ENCODE results near the gene DENR. TPM values are rescaled to one million over a fixed set of nuclear protein-coding genes. Genes with fewer than 3 reads are reported as not detected.
"Not testable (repeated sequence)": the region's sequence is repeated elsewhere in the genome, so short reads cannot be mapped to it uniquely, and the experiment has no call there.

Gene DENR
- total and polyA plus RNA-seq, 2 experiments from 2014 or later: 23.6 to 87.6 TPM

DNA sequence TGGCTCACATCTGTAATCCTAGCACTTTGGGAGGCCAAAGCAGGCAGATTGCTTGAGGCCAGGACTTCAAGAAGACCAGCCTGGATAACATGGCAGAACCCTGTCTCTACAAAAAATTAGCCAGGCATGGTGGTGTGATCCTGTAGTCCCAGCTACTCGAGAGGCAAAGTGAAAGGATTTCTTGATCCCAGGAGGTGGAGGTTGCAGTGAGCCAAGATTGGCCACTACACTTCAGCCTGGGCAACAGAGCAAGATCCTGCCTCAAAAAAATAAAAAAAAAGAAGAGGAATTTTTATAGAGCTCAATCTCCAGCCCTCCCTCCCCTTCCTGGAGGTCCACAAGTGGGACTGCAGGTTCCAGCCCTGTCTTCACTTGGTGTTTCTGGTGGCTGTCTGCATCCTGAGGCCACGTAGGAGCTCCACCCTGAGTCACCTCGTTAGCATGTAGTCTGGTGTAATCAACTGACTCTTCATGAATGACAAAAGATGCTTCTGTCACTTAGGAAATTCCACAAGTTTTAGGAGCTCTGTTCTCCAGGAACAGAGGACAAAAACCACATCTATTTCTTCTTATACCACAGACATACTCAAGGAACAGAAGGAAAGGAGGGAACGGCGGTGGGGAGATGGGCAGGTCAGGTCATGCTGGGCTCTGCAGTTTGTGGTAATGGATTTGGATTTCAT, 37.9 kb downstream of the DENR start:
- H3K27ac ChIP-seq: no peak overlapping the region
- H3K9me3 ChIP-seq (ENCODE audit: low read depth): no peaks in the 10 kb centered on the region
- peak in 1 of 2 donors; percentile 15 for DNase-seq (ENCODE audit: low read depth in 1 of 2, low spot score in 1 of 2)
- no peaks in the 10 kb centered on the region for H3K36me3 ChIP-seq
- no peaks in the 10 kb centered on the region for H3K27me3 ChIP-seq
- no peaks in the 10 kb centered on the region for H3K4me1 ChIP-seq (ENCODE audit: low read depth)
- no peak overlapping the region for H3K4me3 ChIP-seq
- TF ChIP-seq, protein P1, sequence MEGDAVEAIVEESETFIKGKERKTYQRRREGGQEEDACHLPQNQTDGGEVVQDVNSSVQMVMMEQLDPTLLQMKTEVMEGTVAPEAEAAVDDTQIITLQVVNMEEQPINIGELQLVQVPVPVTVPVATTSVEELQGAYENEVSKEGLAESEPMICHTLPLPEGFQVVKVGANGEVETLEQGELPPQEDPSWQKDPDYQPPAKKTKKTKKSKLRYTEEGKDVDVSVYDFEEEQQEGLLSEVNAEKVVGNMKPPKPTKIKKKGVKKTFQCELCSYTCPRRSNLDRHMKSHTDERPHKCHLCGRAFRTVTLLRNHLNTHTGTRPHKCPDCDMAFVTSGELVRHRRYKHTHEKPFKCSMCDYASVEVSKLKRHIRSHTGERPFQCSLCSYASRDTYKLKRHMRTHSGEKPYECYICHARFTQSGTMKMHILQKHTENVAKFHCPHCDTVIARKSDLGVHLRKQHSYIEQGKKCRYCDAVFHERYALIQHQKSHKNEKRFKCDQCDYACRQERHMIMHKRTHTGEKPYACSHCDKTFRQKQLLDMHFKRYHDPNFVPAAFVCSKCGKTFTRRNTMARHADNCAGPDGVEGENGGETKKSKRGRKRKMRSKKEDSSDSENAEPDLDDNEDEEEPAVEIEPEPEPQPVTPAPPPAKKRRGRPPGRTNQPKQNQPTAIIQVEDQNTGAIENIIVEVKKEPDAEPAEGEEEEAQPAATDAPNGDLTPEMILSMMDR (IDR thresholded peaks at IDR 0.05; ENCODE audit: low read depth, low read length): no peak

DNA sequence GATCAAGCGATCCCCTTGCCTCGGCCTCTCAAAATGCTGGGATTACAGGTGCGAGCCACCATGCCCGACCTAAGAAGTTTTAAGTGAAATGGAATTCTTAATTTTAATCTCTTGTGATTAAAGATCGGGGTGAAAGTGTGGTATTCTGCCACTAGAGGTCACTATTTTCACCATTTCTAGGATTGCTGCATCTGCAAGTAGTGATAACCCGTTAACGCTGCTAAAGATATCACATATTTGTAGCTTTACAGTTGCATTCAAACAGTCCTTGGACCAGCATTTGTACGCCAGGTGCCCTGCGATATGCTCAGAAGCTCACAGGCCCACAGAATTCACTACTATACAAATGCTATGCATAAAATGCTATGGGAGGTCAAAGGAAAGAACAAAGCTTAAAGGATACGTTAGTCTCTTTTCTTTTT, 41.1 kb downstream of the DENR start:
- no peaks in the 10 kb centered on the region for H3K36me3 ChIP-seq
- H3K9me3 ChIP-seq (ENCODE audit: low read depth): no peaks in the 10 kb centered on the region
- H3K27ac ChIP-seq: no peak overlapping the region
- peak; percentile 61 to 74 for DNase-seq (ENCODE audit: low read depth in 1 of 2, low spot score in 1 of 2)
- TF ChIP-seq, protein P1 (IDR thresholded peaks at IDR 0.05; ENCODE audit: low read depth, low read length): peak; percentile 61
- no peak overlapping the region for H3K4me3 ChIP-seq
- H3K4me1 ChIP-seq (ENCODE audit: low read depth): no peaks in the 10 kb centered on the region
- no peaks in the 10 kb centered on the region for H3K27me3 ChIP-seq

DNA sequence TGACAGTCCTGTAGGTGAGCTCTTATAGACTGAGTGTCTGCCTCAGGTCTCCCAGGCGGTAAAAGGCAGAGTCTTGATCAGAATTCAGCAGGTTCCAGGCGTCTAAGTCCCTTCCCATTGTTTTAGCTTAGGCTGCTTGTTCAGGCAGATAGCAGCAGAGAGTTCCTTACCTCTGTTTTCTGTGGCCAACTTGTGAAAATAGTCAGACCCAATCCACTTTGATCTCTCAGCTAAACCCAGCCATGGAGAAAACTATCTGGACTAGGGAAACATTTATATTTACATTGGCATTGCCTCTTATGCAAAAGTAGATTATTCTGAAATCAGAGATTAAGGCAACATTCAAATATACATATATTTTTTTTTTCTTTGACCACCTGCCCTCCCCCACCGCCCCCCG, 43.2 kb downstream of the DENR start:
- TF ChIP-seq, protein P1 (IDR thresholded peaks at IDR 0.05; ENCODE audit: low read depth, low read length): no peak
- Histone ChIP-seq H3K4me3 (no peak overlapping the region), H3K27ac (no peak overlapping the region), H3K27me3 (no peaks in the 10 kb centered on the region), H3K9me3 (ENCODE audit: low read depth) (no peaks in the 10 kb centered on the region), H3K36me3 (no peaks in the 10 kb centered on the region), H3K4me1 (ENCODE audit: low read depth) (no peaks in the 10 kb centered on the region)
- no peak for DNase-seq (ENCODE audit: low read depth in 1 of 2, low spot score in 1 of 2)

DNA sequence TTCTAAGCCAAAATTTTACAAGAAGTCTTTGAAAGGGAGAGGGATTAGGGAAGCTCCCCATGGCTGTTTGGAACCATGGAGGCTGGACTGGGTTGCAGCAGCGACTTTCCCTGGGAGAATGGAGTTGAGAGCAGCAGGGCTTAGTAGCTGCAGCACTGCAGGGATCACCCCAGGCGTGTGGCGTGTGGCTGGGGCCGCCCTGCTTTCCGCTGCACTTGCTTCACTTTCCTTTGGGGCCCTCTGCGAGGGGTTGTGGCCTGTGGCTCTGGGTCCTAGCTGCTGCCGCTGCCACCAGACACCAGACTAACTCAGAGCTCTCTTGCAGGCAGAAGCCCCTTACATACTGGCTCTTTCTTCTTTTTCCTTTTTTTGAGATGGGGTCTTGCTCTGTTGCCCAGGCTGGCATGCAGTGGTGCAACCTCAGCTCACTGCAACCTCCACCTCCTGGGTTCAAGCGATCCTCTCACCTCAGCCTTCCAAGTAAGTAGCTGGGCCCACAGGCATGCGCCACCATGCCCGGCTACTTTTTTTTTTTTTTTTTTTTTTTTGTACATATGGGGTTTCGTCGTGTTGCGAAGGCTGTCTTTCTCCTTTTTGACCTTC, 47.1 kb downstream of the DENR start:
- TF ChIP-seq, protein P1 (IDR thresholded peaks at IDR 0.05; ENCODE audit: low read depth, low read length): no peak
- Histone ChIP-seq H3K27ac (no peak overlapping the region), H3K36me3 (no peaks in the 10 kb centered on the region), H3K9me3 (ENCODE audit: low read depth) (no peaks in the 10 kb centered on the region), H3K4me3 (no peak overlapping the region), H3K4me1 (ENCODE audit: low read depth) (no peaks in the 10 kb centered on the region), H3K27me3 (no peaks in the 10 kb centered on the region)
- no peak for DNase-seq (ENCODE audit: low read depth in 1 of 2, low spot score in 1 of 2)

DNA sequence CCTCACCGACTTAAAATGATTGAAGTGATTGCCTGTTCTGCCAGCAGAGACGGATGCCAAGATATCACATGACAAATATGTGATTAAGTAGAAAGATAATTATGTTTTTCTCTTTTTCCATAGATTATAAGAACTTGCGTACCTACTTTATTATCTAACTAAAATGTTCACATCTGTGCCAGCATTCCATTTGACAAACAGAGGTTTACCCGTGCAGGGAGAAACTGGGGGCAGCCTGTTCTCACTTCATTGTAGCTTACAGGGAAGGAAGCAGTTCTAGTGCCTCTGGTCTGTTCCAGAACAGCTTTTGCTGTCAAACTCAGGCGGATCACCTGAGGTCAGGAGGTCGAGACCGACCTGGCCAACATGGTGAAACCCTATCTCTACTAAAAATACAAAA, 51.3 kb downstream of the DENR start:
- H3K4me1 ChIP-seq (ENCODE audit: low read depth): no peaks in the 10 kb centered on the region
- no peak overlapping the region for H3K4me3 ChIP-seq
- H3K36me3 ChIP-seq: no peaks in the 10 kb centered on the region
- TF ChIP-seq, protein P1 (IDR thresholded peaks at IDR 0.05; ENCODE audit: low read depth, low read length): no peak
- no peak for DNase-seq (ENCODE audit: low read depth in 1 of 2, low spot score in 1 of 2)
- no peak overlapping the region for H3K27ac ChIP-seq
- H3K27me3 ChIP-seq: no peaks in the 10 kb centered on the region
- H3K9me3 ChIP-seq (ENCODE audit: low read depth): no peaks in the 10 kb centered on the region

DNA sequence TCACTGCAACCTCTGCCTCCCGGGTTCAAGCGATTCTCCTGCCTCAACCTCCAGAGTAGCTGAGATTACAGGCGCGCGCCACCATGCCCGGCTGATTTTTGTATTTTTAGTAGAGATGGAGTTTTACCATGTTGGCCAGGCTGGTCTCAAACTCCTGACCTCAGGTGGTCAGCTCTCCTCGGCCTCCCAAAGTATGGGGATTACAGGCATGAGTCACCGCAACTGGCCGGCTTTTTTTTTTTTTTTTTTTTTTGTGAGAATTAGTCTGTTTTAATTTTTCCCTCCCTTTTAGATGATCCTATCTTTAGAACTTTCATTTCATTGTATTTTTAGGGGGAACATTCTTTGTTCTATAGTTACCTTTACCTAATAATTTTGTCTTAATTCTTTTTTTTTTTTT, 52.3 kb downstream of the DENR start:
- not testable (repeated sequence) for H3K27ac ChIP-seq; H3K9me3 ChIP-seq (ENCODE audit: low read depth); H3K4me1 ChIP-seq (ENCODE audit: low read depth); H3K36me3 ChIP-seq; DNase-seq (ENCODE audit: low read depth in 1 of 2, low spot score in 1 of 2); H3K27me3 ChIP-seq; H3K4me3 ChIP-seq
